Lung (tissue), 12 donors: ENCODE measurements around the gene MAP2K7. TPM values are rescaled to one million over a fixed set of nuclear protein-coding genes. Genes with fewer than 3 reads are reported as not detected.

Experiments used
- ATAC-seq: fragments of 200-7000 bp; cut with Tn5 transposase; one replicate; pipeline ENCODE4 v1.9.1; 2020; ENCODE audit warnings: moderate number of reproducible peaks; ENCODE audit not compliant: insufficient read depth, low FRiP score
- DNase-seq, 3 donors: peaks; one replicate each; pipeline ENCODE4 v3.0.0-alpha.2; 2013 to 2017
- H3K27ac ChIP-seq, 2 donors: one replicate each; pipeline ENCODE4 v1.5.1; 2013; ENCODE audit warnings: mild to moderate bottlenecking in 2 of 2, moderate library complexity in 2 of 2, control low read depth in 1 of 2, inconsistent platforms in 1 of 2, low read depth in 1 of 2, low read length in 1 of 2
- H3K27me3 ChIP-seq, 3 donors: one replicate each; pipeline ENCODE4 v1.5.1; 2013; ENCODE audit warnings: low read length in 2 of 3; ENCODE audit not compliant: control insufficient read depth in 3 of 3, insufficient read depth in 3 of 3
- H3K36me3 ChIP-seq, 4 donors: one replicate each; pipeline ENCODE4 v1.5.1; 2013; ENCODE audit warnings: low read length in 4 of 4, mild to moderate bottlenecking in 1 of 4, moderate library complexity in 1 of 4; ENCODE audit not compliant: control insufficient read depth in 4 of 4, insufficient read depth in 4 of 4
- H3K4me1 ChIP-seq, 5 donors: one replicate each; pipeline ENCODE4 v1.5.1; 2013; ENCODE audit warnings: low read length in 5 of 5, mild to moderate bottlenecking in 2 of 5, moderate library complexity in 1 of 5; ENCODE audit not compliant: control insufficient read depth in 5 of 5, insufficient read depth in 5 of 5
- H3K4me3 ChIP-seq: one replicate; pipeline ENCODE4 v1.5.1; 2013; ENCODE audit warnings: mild to moderate bottlenecking, control low read depth, moderate library complexity
- H3K9ac ChIP-seq, 2 donors: one replicate each; pipeline ENCODE4 v1.5.1; 2013; ENCODE audit warnings: low read length in 2 of 2, control low read depth in 1 of 2; ENCODE audit not compliant: insufficient read depth in 1 of 2
- H3K9me3 ChIP-seq, 4 donors: one replicate each; pipeline ENCODE4 v1.5.1; 2013; ENCODE audit warnings: low read length in 3 of 4, mild to moderate bottlenecking in 1 of 4, moderate library complexity in 1 of 4; ENCODE audit not compliant: control insufficient read depth in 4 of 4, insufficient read depth in 3 of 4
- CTCF ChIP-seq: IDR thresholded peaks from 2 replicates; pipeline ENCODE4 v1.5.1; 2012; ENCODE audit warnings: mild to moderate bottlenecking; ENCODE audit errors: control extremely low read depth, extremely low read depth
- WGBS, 2 donors: extraction: QIAGEN DNeasy Blood & Tissue Kit; methylation state at CpG; one replicate each; pipeline ENCODE4 v1.1.7; 2013; 5-methylcytosine and 5-hydroxymethylcytosine counted together
- polyA plus RNA-seq, 2 donors: library from polyadenylated mRNA; stranded (reverse); fragments of 200-250 nt; gene quantifications; one replicate each; pipeline ENCODE4 v1.2.1, GENCODE V29; 2013
- total RNA-seq, 2 donors: library from RNA; depleted of rRNA in 1 of 2; stranded (reverse); fragments of >200 nt in 1 of 2; gene quantifications; one replicate each; pipeline ENCODE4 v1.2.1, GENCODE V29; 2014 to 2021
- donor health status: control.
- donor health status: control.
- donor health status: Bipolar disorder and iron deficiency.
- donor health status: healthy.
- donor health status: DM: yes; HTN: yes; CAD: no.

Gene MAP2K7
- total and polyA plus RNA-seq, 4 donors, result 17.8 to 41.7 (median 23.4) TPM

DNA sequence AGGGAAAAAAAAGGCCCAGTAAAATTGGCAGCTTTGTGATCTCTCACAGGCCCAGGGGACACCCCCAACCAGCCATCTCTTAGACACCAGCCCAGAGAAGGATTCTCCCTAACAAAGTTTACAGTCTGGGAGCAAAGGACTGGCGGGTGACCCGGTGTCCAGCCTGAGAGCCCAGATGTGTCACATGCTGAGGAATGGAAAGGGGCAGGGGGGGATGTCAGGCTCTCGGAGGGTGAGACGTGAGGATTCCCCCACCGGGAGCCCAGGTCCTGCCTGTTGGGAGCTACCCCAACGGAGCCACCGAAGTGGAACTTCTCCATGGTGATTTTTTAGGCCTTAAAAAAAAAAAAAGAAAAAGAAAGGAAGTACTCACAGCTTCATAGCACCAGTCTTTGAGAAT, 27.1 kb downstream of the MAP2K7 start:
- Histone ChIP-seq H3K9me3 (no peaks in the 10 kb centered on the region), H3K4me3 (no peak overlapping the region), H3K9ac (no peak overlapping the region), H3K27me3 (no peaks in the 10 kb centered on the region), H3K4me1 (peaks cover 0 to 23% (median 3%) of the 10 kb centered on the region in 5 donors), H3K27ac (no peak overlapping the region), H3K36me3 (peaks cover 16 to 57% (median 26%) of the 10 kb centered on the region in 4 donors)
- ATAC-seq, result no peak
- TF ChIP-seq CTCF, result no peak
- no peak for DNase-seq
- 82 to 86% methylated on average over 7 of the region's 7 CpGs for WGBS, 2 donors

DNA sequence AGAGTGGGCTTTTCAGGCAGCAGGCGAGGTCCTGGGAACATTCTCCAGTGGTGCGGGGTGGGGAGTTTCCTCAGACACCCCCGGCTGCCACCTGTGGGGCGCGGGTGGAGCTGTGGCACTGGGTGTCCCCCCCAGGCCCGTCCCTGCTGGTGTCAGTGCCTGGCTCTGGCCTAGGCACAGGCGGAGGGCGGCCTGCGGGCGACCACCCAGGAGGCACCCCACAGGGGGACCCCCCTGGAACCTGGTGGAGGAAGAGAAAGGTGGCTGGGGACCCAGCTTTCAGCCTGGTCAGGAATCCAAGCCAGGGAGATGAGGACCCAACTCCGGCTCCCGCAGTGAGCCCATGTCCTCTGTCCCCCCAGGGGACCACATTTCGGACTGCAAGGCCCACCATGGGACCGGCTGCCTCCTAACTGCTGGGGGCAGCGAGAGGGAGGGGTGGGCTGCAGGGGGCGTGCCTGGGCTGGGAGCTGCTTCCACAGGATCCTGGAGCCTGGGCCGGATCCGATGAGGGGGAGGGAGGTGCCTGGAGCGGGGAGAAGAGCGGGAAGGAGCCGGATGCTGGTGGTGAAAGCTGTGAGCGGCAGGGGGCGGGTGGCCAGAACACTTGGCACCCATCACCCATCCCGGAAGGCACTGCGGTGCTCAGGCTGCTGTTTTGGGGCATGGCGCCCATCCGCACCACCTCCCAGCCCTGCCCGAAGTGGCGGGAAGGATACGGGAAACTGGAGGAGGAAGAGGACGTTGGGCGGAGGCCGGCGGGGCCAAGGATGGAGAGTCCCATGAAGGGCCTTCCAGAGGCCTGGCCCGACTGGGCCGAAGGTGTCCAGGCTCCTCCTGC, 27.8 kb downstream of the MAP2K7 start:
- WGBS, 2 donors, result 90 to 92% methylated on average over 36 of the region's 36 CpGs
- no peak overlapping the region for H3K27ac ChIP-seq
- H3K4me1 ChIP-seq, result peaks cover 0 to 19% (median under 1%) of the 10 kb centered on the region in 5 donors
- ATAC-seq (no peak), DNase-seq (no peak)
- no peak overlapping the region for H3K9ac ChIP-seq
- peaks cover 18 to 63% (median 27%) of the 10 kb centered on the region in 4 donors for H3K36me3 ChIP-seq
- no peak for TF ChIP-seq CTCF
- no peaks in the 10 kb centered on the region for H3K9me3 ChIP-seq
- H3K4me3 ChIP-seq, result no peak overlapping the region
- no peaks in the 10 kb centered on the region for H3K27me3 ChIP-seq

GRCh38 chr19:7932276-7932929, 28.7 kb downstream of the MAP2K7 start:
- H3K9me3 ChIP-seq, result no peaks in the 10 kb centered on the region
- 94% methylated on average over 32 of the region's 32 CpGs for whole genome bisulfite sequencing, 2 donors
- no peaks in the 10 kb centered on the region for H3K27me3 ChIP-seq
- peaks cover 20 to 65% (median 27%) of the 10 kb centered on the region in 4 donors for H3K36me3 ChIP-seq
- DNase-seq (no peak), ATAC-seq (no peak)
- no peak overlapping the region for H3K4me3 ChIP-seq
- TF ChIP-seq CTCF, result no peak
- H3K27ac ChIP-seq, result no peak overlapping the region
- H3K4me1 ChIP-seq, result peaks cover 0 to 17% (median 0%) of the 10 kb centered on the region in 5 donors
- H3K9ac ChIP-seq, result no peak overlapping the region
